Parathyroid adenoma (tissue), 2 donors: ENCODE data around the gene LTBP1.

Experiments used
- H2AFZ ChIP-seq: fragments of 300-600 bp; sonication (generic); one replicate; pipeline ENCODE4 v1.7.0; 2017; ENCODE audit warnings: antibody characterized with exemption, mild to moderate bottlenecking
- H3K27ac ChIP-seq: fragments of 300-600 bp; sonication (generic); one replicate; pipeline ENCODE4 v1.7.0; 2017
- H3K27me3 ChIP-seq: fragments of 300-600 bp; sonication (generic); one replicate; pipeline ENCODE4 v1.7.0; 2017; ENCODE audit warnings: low read length; ENCODE audit not compliant: control insufficient read depth, insufficient read depth
- H3K36me3 ChIP-seq: fragments of 300-600 bp; sonication (generic); one replicate; pipeline ENCODE4 v1.7.0; 2017; ENCODE audit warnings: low read length; ENCODE audit not compliant: control insufficient read depth, insufficient read depth
- H3K4me1 ChIP-seq: fragments of 300-600 bp; sonication (generic); one replicate; pipeline ENCODE4 v1.7.0; 2017; ENCODE audit warnings: control low read depth
- H3K4me2 ChIP-seq: fragments of 300-600 bp; sonication (generic); one replicate; pipeline ENCODE4 v1.7.0; 2017; ENCODE audit warnings: low read length
- H3K4me3 ChIP-seq: fragments of 300-600 bp; sonication (generic); one replicate; pipeline ENCODE4 v1.7.0; 2017; ENCODE audit warnings: low read depth, low read length
- H3K79me2 ChIP-seq: fragments of 300-600 bp; sonication (generic); one replicate; pipeline ENCODE4 v1.7.0; 2017; ENCODE audit warnings: control low read depth
- H3K9ac ChIP-seq: fragments of 300-600 bp; sonication (generic); one replicate; pipeline ENCODE4 v1.7.0; 2017; ENCODE audit warnings: mild to moderate bottlenecking
- H3K9me3 ChIP-seq: fragments of 300-600 bp; sonication (generic); one replicate; pipeline ENCODE4 v1.7.0; 2017; ENCODE audit warnings: low read length; ENCODE audit not compliant: control insufficient read depth
- TF ChIP-seq, protein P1 (sequence below): fragments of 300-600 bp; sonication (generic); IDR thresholded peaks from one replicate; pipeline ENCODE4 v1.7.0; 2017; ENCODE audit warnings: antibody characterized with exemption, mild to moderate bottlenecking
- donor health status: primary hyperparathyroidism.

LTBP1 gene

DNA sequence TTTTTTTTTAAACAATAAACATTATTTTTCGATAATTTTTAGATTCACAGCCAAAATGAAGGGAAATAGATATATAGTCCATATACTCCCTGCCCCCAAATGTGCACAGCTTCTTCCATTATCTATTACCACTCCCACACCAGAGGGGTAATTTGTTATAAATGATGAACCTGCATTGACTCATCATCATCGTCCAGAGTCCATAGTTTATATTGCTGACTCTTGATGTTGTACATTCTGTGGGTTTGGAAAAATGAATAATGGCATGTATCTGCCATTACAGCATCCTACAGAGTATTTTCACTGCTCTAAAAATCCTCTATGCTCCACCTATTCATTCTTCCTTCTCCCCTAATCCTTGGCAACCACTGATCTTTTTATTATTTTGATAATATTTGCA lies 121.5 kb downstream of the LTBP1 start:
- H3K4me2 ChIP-seq, result no peak overlapping the region
- no peaks in the 10 kb centered on the region for H3K9me3 ChIP-seq
- H3K79me2 ChIP-seq, result no peaks in the 10 kb centered on the region
- no peak overlapping the region for H3K9ac ChIP-seq
- no peak overlapping the region for H3K4me3 ChIP-seq
- H3K27ac ChIP-seq, result no peak overlapping the region
- no peaks in the 10 kb centered on the region for H3K36me3 ChIP-seq
- H3K4me1 ChIP-seq, result no peaks in the 10 kb centered on the region
- H3K27me3 ChIP-seq, result no peaks in the 10 kb centered on the region
- TF ChIP-seq, protein P1, sequence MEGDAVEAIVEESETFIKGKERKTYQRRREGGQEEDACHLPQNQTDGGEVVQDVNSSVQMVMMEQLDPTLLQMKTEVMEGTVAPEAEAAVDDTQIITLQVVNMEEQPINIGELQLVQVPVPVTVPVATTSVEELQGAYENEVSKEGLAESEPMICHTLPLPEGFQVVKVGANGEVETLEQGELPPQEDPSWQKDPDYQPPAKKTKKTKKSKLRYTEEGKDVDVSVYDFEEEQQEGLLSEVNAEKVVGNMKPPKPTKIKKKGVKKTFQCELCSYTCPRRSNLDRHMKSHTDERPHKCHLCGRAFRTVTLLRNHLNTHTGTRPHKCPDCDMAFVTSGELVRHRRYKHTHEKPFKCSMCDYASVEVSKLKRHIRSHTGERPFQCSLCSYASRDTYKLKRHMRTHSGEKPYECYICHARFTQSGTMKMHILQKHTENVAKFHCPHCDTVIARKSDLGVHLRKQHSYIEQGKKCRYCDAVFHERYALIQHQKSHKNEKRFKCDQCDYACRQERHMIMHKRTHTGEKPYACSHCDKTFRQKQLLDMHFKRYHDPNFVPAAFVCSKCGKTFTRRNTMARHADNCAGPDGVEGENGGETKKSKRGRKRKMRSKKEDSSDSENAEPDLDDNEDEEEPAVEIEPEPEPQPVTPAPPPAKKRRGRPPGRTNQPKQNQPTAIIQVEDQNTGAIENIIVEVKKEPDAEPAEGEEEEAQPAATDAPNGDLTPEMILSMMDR, result no peak
- no peak overlapping the region for H2AFZ ChIP-seq

DNA sequence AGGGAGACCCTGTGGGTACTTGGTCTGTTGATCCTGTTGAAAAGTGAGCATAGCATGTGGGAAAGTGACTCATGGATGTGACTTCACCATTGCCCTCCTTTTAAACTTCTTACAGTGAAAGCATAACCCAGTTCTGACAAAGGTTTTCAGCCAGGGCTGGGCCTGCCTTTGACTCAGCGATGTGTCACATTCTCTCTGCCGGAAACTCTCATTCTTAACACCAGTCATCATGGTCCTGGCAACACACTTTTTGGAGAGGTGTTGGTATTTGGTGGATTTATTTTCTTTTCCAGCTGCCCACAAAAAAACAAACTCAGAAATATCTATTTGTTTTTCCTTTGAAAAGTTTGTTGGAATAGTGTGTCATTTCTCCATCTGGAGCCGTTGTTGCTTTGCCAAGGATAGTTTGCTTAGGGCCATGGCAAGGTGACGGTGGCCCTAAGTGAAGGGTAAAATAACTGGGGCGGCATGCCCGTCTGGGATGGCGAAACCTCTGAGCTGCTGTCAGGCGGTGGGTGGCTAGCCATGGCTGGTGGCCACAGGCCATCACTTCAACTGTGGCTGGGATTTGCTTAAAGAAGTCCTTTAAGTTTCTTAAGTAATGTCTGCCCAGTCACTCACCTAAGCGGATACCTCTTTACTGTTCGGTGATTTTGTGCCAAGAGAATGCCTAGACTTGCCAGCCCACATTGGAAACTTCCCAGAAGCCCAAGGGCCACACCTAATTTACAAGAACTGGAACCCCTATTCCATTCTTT lies 123.3 kb downstream of the LTBP1 start:
- Histone ChIP-seq H3K4me1 (no peaks in the 10 kb centered on the region), H3K4me2 (no peak overlapping the region), H3K9me3 (no peaks in the 10 kb centered on the region), H3K27me3 (no peaks in the 10 kb centered on the region), H3K4me3 (no peak overlapping the region), H3K27ac (no peak overlapping the region), H3K79me2 (no peaks in the 10 kb centered on the region), H3K9ac (no peak overlapping the region), H2AFZ (no peak overlapping the region), H3K36me3 (no peaks in the 10 kb centered on the region)
- TF ChIP-seq, protein P1, result no peak

DNA sequence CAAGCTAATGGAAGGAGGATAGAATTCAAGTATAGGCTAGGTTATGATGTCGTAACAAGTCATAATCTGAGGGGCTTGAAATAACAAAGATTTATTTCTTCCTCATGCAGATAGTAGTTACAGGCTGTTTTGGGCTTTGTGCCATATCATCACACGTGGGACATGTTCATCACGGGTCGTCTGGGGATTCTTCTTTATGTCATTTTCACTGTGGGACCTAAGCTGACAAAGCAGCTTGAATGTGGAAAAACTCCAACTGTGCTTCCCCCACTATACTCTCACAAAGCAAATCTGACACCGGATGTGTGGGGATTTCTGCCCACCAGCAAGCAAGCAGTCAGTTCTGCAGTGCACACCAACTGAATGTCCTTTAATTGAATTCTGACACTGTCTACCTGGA lies 124.8 kb downstream of the LTBP1 start:
- H3K9me3 ChIP-seq, result no peaks in the 10 kb centered on the region
- H3K79me2 ChIP-seq, result no peaks in the 10 kb centered on the region
- no peaks in the 10 kb centered on the region for H3K27me3 ChIP-seq
- no peak overlapping the region for H2AFZ ChIP-seq
- no peaks in the 10 kb centered on the region for H3K36me3 ChIP-seq
- no peak overlapping the region for H3K9ac ChIP-seq
- no peak overlapping the region for H3K27ac ChIP-seq
- no peak overlapping the region for H3K4me2 ChIP-seq
- no peak overlapping the region for H3K4me3 ChIP-seq
- H3K4me1 ChIP-seq, result no peaks in the 10 kb centered on the region
- TF ChIP-seq, protein P1, result no peak

DNA sequence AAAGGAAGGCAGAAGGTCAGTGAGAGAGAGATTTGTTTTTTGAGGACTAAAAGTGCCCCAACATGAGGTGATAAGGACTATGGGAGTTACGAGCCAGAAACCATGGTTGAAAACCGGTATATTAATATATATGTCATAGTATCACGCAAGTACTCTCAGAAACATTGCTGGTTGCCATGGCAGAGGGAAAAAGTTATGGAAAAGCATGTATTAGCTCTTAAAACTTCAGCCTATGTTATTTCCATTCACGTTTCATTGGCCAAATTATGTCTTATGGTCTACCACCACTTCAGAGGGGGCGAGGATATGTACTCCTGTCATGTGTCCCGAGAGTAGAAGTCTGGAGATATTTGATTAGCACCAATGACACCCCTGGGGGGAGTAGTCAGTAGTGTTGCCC lies 125.9 kb downstream of the LTBP1 start:
- no peak overlapping the region for H3K27ac ChIP-seq

More for the DNA sequence above, 125.9 kb downstream of the LTBP1 start:
- no peak overlapping the region for H2AFZ ChIP-seq
- H3K9me3 ChIP-seq, result no peaks in the 10 kb centered on the region
- H3K4me2 ChIP-seq, result no peak overlapping the region
- no peaks in the 10 kb centered on the region for H3K79me2 ChIP-seq
- TF ChIP-seq, protein P1, result no peak
- H3K9ac ChIP-seq, result no peak overlapping the region
- H3K4me3 ChIP-seq, result no peak overlapping the region
- no peaks in the 10 kb centered on the region for H3K27me3 ChIP-seq
- H3K36me3 ChIP-seq, result no peaks in the 10 kb centered on the region
- H3K4me1 ChIP-seq, result no peaks in the 10 kb centered on the region
